ENCODE data around the gene RASSF7.

RASSF7 gene

DNA sequence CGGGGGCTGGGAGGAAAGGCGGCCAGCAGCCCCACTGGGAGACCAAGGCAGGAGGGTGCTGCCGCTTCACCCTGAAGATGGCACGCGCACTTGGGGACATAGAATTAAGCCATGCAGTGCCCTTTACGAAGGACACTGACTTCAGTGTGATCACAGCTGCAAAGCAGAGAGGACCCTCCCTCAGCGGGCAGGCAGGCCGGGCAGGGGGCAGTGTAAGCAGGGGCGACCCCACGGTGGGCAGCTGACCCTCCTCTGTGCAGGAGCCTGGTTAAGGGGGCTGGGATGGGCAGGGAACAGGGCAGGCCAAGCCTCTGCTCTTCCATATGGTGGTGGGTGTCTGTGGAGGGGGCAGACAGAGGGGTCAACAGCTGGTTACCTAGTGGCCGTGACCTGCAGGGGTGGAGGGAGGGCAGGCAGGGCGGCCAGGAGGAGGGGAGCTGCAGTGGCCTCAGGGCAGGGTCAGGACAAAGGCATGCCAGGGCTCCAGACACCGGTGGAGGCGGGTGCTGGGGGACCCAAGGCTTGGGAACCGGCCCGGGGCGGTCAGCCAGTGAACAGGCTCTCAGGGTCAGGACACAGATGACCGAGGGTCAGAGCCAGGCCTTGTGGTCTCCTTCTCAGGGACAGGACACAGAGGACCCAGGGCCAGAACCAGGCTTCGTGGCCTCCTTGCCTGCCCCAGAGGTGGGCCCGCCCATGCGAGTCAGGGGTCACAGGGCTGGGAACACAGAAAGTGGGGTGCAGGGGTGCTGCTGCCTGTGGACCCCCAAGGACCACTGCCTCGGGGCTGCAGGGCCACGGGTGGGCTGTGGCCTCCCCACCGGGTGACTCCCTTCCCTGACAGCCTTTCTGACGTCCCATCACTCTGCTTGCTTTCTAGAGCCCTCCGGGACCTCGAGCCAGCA, 7.4 kb upstream of the RASSF7 start:
- DNase-seq, result no peak

DNA sequence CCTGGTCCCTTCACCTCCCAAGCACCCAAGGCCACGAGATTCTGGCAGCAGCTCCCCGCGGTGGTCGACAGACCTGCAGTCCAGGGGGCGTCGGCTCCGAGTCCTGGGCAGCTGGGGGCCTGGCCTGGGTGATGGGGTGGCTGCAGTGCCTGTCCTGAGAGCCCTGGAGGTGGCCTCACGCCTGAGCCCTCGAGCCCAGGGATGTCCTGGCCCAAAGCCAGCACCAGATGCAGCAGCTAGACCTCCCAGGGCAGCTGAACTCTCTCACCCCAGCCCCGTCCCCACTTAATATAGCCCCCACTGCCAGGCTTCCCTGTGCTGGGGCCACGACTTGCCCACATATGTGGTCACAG, 6.8 kb upstream of the RASSF7 start:
- DNase-seq, result peak; percentile 61

DNA sequence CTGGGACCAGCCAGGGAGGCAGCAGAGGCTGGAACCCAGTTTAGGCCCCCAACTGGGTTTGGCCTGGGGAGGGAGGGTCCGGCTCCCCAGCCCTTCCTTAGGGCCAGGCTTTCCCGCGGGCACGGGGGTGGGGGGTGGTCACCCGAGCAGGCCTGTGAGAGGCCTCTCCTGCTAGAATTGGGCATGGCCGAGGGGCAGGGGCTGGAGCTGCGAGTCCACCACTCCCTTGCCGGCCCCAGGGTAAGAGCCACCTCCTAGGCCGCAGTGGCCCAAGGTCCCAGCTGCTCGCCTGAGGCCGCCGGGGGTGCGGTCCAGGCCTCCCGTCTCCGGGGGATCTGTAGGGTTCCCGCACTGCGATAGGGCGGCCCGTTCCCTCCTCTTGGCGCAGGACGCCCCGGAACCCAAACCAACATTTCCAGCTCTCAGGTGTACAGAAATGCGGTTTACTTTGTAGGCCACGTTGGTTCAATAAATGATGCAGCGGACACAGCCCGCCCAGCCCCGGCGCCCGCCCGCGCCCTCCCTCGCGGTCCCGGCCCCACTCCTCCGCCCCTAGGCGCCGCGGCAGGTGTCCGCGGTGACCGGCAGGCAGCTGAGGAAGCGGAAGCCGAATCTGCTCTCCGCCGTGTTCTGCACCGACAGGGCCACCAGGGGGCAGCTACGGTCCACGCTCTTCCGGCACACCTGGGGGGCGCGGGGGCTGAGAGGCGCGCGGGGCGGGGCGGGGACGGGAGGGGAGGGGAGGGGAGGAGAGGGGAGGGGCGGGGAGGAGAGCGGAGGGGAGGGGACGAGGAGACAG, 6.1 kb upstream of the RASSF7 start:
- peak; percentile 95 for DNase-seq

DNA sequence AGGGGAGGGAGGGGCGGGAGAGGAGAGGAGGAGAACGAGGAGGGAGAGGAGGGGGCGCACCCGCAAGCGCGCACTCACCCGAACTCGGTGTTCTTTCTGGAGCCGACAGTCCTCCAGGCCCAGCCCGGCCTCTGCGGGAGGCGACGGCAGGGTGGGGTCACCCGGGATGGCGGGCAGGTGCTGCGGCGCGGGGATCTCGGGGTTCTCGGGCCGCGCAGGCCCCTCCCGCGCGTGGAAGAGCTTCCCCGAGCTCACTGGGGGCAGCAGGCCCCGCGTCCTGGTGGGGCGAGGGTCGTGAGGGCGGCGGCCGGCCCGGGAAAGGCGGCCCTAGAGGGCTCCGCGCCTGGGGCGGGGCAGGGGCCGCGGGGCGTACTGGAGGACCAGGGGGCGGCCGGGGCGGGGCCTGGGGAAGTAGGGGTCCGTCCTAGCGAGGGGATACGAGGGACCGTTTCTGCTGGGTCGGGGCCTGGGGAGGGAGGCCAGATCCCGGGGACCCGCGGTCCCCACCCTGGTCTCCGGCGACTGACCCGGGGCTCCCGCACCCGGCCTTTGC, 5.5 kb upstream of the RASSF7 start:
- DNase-seq, result no peak

DNA sequence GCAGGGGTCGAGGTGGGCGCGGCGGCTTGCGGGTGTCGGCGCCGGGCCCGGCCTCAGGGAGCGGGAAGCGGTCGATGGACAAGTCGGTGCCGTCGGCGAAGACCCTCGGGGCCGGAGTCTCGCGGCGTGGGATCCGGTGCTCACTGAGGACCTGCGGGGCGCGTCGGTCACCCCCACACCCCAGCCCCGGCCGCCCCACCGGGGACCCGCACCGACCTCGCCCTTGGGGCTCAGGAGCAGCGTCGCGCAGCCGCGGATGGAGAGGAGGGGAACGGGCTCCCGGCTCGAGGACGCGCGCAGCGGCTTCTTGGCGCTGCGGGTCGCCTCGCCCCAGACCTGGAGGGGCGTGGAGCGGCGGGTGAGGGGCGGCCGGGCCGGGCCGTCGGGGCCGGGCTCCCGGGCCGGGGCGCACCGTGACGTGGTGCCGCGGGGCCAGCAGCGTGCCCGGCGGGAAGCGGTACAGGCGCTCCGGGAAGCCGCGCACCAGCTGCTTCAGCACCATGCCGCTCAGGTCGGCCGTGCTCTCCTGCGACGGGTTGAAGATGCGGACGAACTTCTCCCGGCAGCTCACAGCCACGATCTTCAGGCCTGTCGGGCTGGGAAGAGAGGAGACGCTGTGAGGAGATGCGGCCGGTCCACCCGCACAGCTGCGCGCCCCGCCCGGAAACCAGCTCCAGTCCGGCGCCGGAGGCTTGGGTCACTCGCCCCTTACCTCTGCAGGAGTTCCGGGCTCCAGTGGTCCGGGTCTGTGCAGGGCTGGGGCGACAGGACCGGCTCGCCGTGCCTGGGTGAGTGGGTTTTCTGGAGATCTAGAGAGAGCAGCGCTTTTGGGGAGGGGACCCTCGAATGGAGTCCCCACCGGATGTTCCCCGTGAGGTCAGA, 4.7 kb upstream of the RASSF7 start:
- DNase-seq, result peak; percentile 77

DNA sequence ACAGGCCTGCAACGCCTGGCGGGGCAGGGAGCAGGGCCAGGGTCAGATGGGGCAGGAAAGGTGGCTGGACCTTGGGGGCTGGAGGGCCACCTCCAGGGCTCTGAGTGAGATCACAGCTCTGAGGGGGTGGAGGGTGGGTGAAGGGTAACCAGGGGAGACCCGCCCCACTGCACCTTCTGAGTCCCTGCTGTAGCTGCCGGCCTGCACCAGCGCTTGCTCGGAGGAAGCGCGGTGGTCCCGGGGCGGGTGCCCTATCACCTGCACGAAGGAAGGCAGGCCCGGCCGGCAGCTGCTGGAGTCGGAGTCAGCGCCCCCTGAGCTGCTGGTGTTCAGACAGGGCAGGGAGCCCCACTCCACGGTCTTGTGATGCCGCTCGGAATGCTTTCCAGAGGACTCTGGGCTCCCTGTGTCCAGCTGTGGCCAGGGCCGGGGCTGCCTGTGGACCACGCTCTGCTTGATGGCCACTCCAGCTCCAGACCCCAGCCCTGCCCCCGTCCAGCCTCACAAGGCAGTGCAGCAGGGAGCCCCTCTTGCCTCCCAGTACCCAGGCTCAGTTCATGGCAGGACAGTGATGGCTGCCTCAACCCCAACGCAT, 4.0 kb upstream of the RASSF7 start:
- DNase-seq, result no peak

DNA sequence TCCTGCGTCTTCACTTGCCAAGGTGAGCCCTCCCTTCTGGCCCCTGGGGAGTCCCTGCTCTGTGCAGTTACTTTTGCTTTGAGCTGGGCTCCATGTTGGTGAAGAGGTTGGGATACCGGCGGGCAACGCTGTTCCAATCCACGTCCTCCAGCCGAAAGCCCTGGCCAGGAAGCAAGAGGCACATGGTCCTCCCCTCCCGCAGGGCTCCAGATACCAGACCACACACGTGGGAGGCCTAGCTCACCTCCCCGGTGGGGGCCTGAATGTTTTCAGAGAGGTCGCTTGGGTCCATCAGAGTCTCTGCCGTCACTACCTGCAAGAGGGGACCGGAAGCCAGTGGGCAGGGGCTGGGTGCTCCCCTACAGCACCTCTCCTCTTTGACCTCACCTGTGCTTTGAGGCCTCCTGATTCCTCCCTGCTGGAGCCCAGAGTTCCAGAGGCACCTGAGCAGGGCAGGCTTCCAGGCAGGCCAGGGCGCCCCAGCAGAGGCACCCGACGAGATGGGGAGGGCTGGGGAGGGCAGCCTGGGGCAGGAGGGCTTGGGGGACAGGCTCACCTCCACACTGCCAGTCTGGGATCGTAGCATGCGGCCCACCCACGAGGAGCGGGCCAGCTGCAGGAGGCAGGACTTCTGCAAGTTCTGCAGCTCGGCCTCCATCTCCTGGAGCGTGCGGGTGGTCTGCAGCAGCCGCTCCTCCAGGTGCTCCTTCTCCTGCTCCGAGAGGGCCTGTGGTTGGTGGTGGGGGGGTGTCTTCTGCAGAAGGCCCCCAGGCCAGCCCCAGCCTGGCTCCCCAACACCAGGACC, 3.2 kb upstream of the RASSF7 start:
- peak; percentile 46 for DNase-seq

DNA sequence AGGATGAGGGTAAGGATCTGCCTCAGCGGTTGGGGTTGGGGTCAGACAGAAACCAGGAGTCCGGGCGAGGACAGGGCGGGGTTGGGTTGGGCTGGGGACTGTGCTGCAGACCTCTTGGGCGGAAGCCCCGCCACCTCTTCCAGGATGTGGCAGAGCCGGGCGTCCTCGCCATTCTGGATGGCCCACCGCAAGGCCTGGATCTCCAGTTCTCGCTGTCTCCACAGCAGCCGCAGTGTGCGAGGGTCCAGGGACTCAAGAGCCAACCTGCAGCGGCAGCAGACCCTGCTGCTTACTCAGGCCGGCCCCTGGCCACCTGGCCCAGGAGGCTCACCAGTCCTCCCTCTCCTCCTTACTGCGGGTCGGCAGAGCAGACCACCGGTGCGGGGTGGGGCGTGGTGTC, 2.3 kb upstream of the RASSF7 start:
- no peak for DNase-seq

DNA sequence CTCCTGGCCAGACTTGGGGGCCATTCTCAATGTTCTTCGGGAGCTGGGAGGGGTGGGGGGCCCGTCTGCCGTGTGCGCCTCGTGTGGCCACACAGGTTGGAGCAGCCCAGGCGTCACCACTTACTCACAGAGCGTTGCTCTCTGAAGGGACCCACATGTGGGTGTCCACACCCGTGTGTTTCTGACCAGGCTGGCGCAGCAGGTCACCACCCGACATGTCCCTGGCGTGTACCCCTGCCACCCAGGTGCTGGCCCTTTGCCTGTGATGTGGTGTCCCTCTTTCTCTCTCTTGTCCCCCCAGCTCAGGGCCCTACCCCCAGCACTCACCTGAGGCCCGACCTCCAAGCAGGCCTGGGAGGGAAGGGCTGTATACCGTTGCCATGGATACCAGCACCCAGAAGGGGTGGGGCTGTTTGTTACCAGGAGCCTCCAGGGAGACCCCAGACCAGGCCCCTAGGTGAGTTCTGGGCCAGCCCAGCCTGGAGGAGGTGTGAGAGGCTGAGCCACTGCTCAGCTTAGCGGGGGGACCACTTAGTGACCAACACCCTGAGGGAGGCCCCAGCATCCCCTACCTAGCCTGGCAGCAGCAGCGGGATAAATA, 1.6 kb upstream of the RASSF7 start:
- DNase-seq, result no peak

DNA sequence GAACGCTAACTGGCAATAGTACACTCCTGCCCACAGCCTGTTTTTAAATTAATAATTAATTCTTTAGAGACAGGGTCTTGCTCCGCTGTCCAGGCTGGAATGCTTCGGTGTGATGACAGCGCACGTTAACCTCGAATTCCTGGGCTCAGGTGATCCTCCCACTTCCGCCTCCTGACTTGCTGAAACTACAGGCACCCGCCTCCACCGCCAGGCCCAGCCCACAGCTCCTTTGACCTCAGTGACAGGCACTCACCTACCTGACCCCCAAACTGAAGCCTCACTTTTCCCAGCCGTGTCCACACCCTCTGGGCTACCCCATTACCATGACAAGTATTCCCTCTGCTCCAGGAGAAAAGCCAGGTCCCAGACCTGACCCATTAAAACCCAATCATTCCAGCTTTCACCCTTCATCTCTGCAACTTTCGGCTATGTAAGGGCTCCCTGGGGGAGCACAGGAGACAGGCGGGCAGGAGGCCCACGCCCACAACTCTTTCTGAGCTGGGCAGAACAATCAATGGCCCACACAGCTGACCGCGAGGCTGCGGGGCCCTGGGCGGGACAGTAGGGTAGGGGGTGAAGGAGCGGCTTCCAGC, 962 bp upstream of the RASSF7 start:
- peak; percentile 46 for DNase-seq

DNA sequence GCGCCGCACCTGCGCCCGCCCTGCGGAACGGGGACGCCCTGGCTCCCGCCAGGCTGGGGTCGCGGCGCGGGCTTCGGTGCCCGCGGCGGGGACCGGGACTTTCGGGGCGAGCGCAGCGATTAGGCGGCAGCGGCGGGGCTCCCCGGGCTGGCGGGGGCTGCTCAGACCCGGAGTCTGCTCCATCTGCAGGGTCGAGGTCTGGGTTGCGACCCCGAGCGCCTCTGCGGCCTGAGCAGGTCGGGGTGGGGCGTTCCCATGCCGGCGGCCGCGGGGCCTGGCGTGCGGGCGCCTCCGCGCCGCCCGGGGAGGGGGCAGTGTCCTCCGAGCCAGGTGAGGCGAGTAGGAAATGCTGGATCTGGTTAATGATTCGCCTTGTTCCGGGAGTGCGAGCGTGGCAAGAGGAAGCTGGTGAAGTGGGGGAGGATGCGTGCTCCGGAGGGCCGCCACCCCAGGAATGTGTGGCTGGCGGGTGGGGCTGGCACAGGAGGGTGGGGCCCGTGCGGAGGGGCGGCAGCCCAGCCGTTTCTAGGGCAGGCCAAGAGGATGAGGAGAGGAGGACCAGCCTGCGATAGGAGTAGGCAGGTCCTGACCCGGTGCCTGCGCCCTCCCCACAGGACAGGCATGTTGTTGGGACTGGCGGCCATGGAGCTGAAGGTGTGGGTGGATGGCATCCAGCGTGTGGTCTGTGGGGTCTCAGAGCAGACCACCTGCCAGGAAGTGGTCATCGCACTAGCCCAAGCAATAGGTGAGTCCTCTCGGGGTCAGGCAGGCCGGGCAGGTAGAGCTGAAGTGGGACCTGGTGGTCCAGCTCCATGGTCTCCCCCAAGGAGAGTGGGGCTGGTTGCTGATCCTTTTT, 606 bp downstream of the RASSF7 start:
- peak; percentile 97 for DNase-seq

DNA sequence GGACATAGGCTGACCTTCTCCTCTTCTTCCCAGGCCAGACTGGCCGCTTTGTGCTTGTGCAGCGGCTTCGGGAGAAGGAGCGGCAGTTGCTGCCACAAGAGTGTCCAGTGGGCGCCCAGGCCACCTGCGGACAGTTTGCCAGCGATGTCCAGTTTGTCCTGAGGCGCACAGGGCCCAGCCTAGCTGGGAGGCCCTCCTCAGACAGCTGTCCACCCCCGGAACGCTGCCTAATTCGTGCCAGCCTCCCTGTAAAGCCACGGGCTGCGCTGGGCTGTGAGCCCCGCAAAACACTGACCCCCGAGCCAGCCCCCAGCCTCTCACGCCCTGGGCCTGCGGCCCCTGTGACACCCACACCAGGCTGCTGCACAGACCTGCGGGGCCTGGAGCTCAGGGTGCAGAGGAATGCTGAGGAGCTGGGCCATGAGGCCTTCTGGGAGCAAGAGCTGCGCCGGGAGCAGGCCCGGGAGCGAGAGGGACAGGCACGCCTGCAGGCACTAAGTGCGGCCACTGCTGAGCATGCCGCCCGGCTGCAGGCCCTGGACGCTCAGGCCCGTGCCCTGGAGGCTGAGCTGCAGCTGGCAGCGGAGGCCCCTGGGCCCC, 1.4 kb downstream of the RASSF7 start:
- DNase-seq, result no peak

DNA sequence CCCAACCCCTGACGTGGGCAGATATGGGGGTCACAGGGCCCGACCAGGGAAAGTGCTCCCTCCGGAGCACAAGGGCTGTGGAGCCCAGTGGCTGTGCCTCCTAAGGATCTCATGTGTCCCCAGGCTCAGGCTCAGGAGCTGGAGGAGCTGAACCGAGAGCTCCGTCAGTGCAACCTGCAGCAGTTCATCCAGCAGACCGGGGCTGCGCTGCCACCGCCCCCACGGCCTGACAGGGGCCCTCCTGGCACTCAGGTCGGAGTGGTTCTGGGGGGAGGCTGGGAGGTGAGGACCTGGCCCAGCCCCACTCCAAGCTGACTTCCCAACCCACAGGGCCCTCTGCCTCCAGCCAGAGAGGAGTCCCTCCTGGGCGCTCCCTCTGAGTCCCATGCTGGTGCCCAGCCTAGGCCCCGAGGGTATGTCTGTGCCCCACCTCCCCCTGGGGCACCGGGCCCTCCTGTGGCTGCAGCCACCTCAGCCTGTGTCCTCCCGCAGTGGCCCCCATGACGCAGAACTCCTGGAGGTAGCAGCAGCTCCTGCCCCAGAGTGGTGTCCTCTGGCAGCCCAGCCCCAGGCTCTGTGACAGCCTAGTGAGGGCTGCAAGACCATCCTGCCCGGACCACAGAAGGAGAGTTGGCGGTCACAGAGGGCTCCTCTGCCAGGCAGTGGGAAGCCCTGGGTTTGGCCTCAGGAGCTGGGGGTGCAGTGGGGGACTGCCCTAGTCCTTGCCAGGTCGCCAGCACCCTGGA, 2.5 kb downstream of the RASSF7 start:
- no peak for DNase-seq

DNA sequence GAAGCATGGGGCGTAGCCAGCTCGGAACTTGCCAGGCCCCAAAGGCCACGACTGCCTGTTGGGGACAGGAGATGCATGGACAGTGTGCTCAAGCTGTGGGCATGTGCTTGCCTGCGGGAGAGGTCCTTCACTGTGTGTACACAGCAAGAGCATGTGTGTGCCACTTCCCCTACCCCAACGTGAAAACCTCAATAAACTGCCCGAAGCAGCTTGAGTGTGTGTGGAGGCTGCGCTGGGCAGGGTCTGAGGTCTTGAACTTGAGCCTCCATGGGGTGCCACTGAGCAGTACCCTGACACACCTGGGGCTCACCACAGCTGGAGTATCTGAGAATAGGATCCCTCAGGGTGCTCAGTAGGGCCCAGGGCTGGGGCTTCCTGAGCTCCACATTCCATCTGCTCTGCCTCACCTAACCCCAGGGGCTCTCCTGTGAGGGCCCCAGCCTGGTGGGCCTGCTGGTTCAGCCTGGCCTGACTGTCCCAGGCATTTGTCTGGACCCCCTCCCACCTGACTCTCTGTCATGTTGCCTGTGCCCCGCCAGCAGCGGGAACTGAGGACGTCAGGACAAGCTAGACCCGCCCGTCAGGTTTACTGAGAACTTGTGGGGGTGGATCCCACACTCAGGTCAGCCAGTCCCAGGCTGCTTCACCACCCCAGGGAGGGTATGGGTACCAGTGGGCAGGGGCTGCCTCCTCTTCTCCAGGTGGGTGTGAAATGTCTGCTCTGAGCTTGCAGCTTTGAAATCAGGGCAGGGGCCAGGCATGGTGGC, 3.2 kb downstream of the RASSF7 start:
- no peak for DNase-seq

DNA sequence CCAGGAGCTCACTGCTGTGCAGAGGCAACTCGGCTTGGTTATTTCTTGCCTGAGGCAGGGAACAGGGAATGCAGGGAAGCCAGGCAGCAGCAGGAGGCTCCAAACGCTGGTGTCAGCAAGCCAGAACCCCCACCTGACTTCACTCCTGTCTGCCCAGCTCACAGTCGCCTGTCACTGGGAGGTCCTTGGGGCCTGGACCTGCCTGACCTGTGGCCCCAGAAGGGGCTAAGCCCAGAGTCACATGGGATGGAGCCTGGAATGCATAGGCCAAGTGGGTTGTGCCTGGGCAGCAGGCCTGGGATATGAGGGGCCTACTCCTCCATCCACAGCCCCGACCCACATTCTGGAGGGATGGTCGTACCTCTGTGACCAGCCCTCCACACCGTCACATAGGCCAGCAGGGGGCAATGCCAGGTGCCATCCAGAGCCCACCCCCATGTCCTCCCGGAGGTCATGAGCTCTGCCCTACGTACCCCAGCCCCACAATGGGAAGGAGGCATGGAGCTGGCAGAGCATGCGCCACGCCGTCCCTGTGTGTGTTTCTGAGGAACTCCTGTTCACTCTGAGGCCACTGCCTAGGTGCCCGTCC, 5.2 kb downstream of the RASSF7 start:
- peak; percentile 46 for DNase-seq

DNA sequence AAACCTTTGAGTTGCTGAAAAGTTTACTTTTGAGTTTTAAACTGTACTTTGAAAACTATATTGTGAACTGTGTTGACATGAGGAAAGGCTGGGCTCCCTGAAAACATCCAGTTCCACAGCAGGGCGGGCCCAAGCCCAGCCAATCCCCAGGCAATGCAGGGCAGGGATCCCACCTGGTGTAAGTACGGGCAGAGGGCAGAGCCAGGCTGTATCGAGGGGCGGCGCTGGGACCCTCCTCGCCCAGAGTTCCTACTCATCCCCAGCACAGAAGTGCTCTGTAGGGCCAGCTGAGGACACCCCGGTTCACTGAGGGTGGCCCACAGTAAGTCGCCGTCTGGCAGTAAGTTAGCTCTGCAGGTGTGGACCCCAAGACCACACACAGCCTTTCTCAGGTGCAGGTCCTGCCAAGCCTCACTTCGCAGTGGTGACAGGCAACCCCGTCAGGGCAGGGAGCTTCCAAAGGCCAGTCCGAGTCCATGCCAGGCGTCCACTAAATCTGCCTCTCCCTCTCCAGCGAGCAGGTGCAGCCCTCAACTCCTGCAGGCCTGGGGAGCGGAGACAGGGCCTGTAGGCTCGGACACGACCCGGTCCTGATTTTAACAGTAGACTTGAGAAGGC, 6.3 kb downstream of the RASSF7 start:
- no peak for DNase-seq
